ENCODE measurements around the gene LAIR2.
"Not testable (repeated sequence)": the region's sequence is repeated elsewhere in the genome, so short reads cannot be mapped to it uniquely, and the experiment has no call there.

The LAIR2 gene

GRCh38 chr19:54495284-54495683 lies 7.3 kb upstream of the LAIR2 start:
- not testable (repeated sequence) for DNase-seq

DNA sequence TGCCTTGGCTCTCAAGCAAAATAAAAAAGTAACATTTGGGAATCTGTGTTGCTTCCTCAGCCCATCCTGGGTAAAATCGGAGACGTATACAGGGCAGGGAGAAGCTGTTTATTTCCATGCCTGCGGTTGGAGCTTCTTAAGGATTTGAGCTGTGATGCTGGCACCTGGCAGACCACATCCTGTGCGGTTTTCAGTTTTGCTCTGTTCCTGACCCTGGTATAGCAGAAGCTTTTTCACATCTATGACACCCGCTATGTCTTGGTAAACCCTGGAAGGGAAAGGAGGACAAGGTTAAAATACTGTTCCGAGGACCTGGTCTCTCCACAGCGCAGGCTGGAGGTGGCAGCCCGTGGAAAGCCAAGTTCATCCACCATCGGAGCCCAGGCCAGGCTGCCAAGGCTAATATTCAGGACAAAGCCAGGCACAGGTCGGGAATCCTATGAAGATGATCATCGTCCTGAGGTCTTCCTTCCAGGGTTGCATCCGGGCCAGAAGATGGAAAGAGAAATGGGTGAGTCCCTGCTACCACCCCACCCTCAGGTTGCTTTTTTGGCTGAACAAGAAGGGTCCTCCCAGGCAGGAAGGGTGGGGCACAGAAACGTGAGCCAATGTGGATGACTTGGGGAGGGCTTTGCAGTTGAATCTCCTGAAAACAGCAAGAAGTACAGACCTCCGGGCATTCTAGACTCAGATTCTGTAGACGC lies 4.7 kb upstream of the LAIR2 start:
- not testable (repeated sequence) for DNase-seq

- DNase-seq, result not testable (repeated sequence)
Observed at GRCh38 chr19:54498451-54498772, 4.2 kb upstream of the LAIR2 start.

GRCh38 chr19:54505542-54505941 lies 2.9 kb downstream of the LAIR2 start:
- not testable (repeated sequence) for DNase-seq

GRCh38 chr19:54506079-54506478 lies 3.4 kb downstream of the LAIR2 start:
- no peak for DNase-seq

DNA sequence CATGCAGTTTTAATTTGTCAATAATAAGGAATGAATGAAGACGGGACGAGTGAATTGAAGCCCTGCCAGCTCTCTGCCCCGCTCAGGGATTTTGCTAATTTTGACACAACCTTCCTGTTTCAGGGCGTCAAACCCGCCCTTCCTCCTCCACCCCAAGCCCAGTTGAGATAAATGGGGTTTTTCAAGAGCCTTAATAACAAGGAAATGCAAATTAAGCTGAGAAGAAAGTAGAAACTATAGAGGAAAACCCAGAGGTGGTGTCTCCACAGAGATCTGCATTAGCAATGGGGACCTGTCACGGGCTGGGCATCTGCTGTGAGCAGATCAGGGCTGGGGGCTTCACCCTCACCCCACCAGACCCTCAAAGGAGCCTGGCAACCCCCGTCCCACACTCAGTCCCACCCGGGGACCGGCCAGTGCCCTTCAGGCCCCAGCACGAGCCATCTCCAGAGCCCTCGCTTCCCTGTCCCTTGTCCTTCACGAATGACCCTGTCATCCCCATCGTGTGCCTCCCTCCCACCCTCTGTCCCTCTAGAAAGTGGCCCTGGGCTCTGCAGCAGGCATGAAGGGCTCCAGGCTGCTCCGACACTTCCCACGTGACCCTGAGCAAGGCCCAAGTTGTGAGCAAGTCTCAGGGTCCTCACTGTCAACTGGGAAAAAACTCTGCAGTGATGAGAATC lies 4.5 kb downstream of the LAIR2 start:
- not testable (repeated sequence) for DNase-seq

DNA sequence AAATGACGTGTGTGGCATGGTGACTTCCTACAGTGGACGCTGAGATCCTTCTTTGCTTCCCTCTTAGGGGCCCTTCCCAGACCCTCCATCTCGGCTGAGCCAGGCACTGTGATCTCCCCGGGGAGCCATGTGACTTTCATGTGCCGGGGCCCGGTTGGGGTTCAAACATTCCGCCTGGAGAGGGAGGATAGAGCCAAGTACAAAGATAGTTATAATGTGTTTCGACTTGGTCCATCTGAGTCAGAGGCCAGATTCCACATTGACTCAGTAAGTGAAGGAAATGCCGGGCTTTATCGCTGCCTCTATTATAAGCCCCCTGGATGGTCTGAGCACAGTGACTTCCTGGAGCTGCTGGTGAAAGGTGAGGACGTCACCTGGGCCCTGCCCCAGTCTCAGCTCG lies 5.2 kb downstream of the LAIR2 start:
- no peak for DNase-seq

DNA sequence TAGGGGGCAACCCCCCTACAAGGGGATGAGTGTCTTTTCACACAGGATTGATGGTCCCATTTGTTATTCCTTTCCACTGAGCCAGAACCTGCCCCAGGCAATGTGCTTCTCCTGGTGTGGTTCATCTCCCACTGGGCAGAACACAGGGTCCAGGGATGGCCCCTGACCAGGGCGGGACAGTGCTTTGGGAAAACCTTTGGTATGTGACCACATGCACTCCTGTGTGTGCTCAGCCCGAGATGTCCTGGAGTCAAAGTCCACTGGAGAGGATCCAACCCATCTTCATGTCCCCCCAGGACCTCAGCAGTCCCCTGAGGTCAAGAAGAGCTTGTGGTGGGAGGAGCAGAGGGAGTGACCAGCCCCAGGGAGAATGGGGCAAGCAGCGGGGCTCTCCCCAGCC lies 5.9 kb downstream of the LAIR2 start:
- not testable (repeated sequence) for DNase-seq

DNA sequence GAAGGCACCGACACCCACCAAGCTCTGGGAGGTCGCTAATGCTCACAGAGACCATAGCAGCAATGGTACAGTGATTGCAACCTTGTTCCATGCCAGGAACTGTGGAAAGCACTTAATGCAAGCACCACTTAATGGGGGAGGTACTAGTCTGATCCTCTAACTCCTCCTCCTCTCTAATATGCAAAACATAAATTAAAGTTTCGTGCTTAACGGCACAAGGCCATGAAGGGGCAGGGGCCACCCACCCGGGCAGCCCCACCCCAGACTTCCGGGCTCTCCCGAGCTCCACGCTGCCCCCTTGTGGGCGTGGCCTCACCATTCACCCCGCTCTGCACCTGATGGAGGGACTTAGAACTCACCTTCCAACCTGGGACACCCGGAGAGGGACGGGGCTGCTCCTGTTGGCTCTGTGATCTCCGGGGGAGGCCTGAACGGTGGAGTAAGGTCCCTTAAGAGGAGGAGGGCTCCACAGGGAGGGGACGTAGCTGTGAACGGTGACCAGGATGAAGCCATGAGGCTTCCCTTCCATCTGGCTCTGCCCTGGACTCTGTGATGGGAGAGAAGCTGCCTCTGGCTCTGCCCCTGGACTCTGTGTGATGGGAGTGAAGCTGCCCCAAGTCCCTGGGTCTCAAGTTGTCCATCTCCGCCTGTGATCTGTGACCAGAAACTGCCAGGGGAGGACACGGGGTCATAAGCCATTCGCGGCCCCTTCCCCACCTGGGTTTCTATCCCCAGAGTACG lies 6.7 kb downstream of the LAIR2 start:
- DNase-seq, result not testable (repeated sequence)

DNA sequence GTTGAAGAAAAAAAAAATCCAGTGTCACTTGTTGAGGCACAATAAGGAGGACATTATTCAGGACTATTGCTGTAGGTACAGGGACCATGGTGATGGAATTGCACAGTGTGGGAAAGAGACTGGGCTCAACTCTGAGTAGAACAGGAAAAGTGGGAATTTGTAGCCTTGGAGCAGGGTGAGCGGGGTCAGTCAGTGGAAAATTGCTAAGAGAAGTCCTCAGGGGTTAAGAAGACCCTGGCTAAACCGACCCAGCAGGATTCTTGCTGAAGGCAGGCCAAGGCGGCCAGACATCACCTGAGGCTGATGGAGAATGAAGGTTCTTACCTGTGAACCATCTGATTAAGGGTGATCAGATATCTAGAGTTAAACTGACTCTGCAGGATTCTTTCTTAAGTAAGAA lies 12.5 kb downstream of the LAIR2 start:
- no peak for DNase-seq

DNA sequence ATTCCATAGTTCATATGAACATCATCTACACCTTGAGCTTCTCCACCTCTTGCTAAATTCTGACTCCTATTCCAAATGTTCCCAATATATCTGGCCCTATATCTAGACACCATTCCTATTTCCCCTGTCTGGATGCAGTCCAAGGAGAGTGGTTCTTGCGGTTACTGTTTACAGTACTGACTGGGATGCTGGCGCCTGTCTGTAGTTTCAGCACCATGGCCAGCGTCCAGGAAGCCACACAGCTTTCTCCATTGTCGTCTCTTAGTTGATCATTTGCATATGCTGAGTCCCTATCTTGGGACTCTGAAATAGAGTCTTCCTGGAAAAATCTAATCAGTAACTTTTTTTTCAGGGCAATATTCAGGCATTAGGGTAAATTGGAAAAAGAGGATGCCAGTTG lies 14.9 kb downstream of the LAIR2 start:
- peak; percentile 85 for DNase-seq

GRCh38 chr19:54518844-54519243 lies 16.2 kb downstream of the LAIR2 start:
- peak; percentile 32 for DNase-seq

- DNase-seq, result no peak
Observed at GRCh38 chr19:54521022-54521859, 18.6 kb downstream of the LAIR2 start.

DNA sequence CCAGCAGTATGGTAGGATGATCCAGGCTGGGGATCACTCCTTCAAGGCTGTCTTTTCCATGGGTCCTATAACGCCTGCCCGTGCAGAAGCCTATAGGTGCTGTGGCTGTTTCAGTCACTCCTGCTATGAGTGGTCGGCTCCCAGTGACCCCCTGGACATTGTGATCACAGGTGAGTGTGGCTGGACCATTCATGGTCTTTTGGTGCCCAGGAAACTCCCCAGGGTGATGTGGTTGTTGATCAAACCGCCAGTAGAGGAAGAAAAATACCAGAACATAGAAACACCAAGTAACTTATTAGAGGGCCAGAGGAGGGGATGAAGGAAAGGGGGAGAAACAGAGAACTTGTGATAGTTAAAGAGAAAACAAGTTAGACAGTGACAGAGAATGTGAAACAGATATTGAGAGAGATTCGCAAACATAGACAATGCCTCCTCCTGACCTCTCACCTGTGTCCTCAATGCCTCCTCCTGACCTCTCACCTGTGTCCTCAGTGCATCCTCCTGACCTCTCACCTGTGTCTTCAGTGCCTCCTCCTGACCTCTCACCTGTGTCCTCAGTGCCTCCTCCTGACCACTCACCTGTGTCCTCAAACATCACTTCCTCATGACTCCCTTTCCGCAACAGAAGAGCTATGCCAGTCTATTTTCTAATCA lies 19.4 kb downstream of the LAIR2 start:
- no peak for DNase-seq

- DNase-seq, result no peak
Observed at GRCh38 chr19:54523403-54523802, 20.8 kb downstream of the LAIR2 start.

DNA sequence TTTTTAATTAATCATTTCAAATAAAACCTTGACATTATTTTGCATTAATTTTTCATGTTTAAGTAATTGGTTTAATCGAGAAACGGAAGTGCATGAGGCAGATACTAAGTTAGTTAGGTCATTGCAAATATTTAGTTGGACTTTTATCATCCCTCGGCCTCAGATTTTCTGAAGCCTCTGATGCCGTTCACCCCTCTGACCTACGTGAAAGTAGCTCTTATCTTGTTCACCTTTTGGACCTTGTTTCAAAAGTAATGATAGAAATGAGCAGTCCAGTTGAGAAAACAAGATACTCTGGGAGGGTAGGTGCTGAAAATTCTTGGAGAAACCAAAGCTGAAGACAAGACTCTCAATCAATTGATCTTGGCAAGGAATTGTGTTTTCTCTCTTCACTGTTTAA lies 23.0 kb downstream of the LAIR2 start:
- DNase-seq, result no peak

DNA sequence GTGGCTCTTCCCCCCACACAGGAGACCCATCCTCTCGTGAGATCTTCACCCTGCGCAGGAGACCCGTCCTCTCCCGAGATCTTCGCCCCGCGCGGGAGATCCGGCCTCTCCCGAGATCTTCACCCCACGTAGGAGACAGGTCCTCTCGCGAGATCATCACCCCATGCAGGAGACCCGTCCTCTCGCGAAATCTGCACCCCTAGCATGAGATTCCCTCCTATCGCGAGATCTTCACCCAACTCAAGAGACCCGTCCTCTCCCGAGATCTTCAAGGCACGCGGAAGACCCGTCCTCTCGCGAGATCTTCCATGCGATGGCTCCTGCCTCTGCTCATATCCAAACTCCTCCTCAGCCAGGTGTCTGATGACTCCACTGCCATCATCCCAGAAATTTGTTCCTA lies 24.3 kb downstream of the LAIR2 start:
- DNase-seq, result no peak

DNA sequence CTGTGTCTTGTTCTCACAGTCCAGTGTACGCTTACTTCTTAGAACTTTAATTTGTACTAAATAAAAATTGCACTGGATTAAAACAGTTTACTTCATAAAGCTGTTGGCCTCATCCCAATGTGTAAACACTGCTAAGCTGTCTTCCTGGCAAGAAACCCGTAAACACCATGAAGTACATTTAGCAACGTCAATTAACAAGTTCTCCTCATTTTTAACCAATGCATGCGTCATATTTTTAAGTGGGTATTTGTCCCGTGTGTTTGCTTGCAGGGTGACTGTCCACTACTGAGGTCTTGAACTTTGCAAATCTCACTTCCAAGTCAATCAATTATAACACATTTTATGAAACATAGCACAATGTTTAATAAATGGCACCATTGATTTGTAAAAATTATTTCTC lies 28.2 kb downstream of the LAIR2 start:
- no peak for DNase-seq

- no peak for DNase-seq
Observed at GRCh38 chr19:54532528-54532927, 29.9 kb downstream of the LAIR2 start.

DNA sequence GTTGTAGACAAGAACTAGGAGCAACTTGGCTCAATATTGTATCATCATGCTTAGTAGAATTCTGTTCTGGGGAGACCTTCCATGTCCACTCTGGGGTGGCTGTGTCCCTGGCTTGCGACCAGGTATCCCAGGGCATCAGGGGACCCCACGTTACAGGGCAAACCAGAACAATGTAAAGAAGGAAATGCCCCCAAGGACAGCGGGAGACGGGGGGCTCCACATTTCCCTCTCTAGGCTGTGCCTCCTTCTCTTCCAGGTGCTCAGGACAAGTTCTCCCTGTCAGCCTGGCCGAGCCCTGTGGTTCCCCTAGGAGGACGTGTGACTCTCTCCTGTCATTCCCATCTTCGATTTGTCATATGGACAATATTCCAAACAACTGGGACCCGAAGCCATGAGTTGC lies 30.8 kb downstream of the LAIR2 start:
- no peak for DNase-seq

DNA sequence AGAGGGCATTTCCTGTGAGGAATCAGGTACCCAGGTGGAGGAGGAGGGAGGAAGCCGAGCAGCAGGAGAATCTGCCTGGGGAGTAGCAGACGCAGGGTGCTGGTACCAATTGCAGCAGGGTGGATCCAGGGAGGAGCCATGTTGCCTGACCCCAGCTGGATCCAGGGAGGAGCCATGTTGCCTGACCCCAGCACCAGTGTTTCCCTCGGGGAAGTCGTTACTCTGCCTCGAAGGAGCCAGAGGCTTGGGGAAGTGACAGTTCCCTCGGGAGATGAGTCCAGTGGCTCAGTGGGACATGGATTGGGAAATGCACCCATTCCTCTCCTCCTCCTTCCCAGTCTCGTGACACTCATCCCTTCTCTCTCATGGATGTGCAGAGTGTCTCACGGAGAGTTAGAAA lies 31.5 kb downstream of the LAIR2 start:
- no peak for DNase-seq

DNA sequence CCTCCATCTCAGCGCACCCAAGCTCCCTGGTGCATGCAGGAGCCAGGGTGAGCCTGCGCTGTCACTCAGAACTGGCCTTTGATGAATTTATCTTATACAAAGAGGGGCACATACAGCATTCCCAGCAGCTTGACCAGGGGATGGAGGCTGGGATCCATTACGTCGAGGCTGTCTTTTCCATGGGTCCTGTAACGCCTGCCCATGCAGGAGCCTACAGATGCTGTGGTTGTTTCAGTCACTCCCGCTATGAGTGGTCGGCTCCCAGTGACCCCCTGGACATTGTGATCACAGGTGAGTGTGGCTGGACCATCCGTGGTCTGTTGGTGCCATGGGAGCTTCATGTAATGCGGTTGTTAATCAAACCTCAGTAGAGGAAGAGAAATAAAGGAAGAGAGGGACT lies 33.0 kb downstream of the LAIR2 start:
- no peak for DNase-seq

GRCh38 chr19:54536956-54537355 lies 34.3 kb downstream of the LAIR2 start:
- DNase-seq, result no peak
